Nephron progenitor cell (in vitro differentiated cells): Measurements from ENCODE around the gene LINC01488.

Experiments
- DNase-seq: peaks from one replicate; pipeline ENCODE4 v3.0.0; 2021
- H3K27ac Mint-ChIP-seq: 2 replicates; pipeline ENCODE4 v1.8.0; 2021; ENCODE audit warnings: mild to moderate bottlenecking, moderate library complexity, mixed read lengths
- H3K27me3 Mint-ChIP-seq: 2 replicates; pipeline ENCODE4 v1.8.0; 2021; ENCODE audit warnings: mild to moderate bottlenecking, low read depth, mixed read lengths; ENCODE audit not compliant: poor library complexity
- H3K36me3 Mint-ChIP-seq: 2 replicates; pipeline ENCODE4 v1.8.0; 2021; ENCODE audit warnings: low read depth, mixed read lengths
- H3K4me1 Mint-ChIP-seq: 2 replicates; pipeline ENCODE4 v1.8.0; 2021; ENCODE audit warnings: mixed read lengths
- H3K4me3 Mint-ChIP-seq: 2 replicates; pipeline ENCODE4 v1.8.0; 2021; ENCODE audit warnings: mild to moderate bottlenecking, moderate library complexity, mixed read lengths
- H3K9me3 Mint-ChIP-seq: 2 replicates; pipeline ENCODE4 v1.8.0; 2021; ENCODE audit warnings: mild to moderate bottlenecking, moderate library complexity, mixed read lengths
- CTCF ChIP-seq: fragments of 200-600 bp; sonication (generic); IDR thresholded peaks from 2 replicates; pipeline ENCODE4 v1.5.0; 2021; ENCODE audit warnings: antibody characterized with exemption

Gene LINC01488

GRCh38 chr11:69448471-69449284 is 32.8 kb upstream of the LINC01488 start:
- Mint-ChIP-seq H3K27ac (peak overlapping the region; percentile 53), H3K9me3 (no peaks in the 10 kb centered on the region), H3K27me3 (peaks cover 8% of the 10 kb centered on the region), H3K36me3 (no peaks in the 10 kb centered on the region), H3K4me3 (no peak overlapping the region), H3K4me1 (peaks cover 53% of the 10 kb centered on the region)
- DNase-seq: no peak
- no peak for TF ChIP-seq CTCF

- Mint-ChIP-seq H3K9me3 (no peaks in the 10 kb centered on the region), H3K27ac (peak overlapping the region; percentile 39), H3K4me3 (no peak overlapping the region), H3K27me3 (peaks cover 6% of the 10 kb centered on the region), H3K4me1 (peaks cover 45% of the 10 kb centered on the region), H3K36me3 (no peaks in the 10 kb centered on the region)
- DNase-seq: no peak
- no peak for TF ChIP-seq CTCF
Observed at GRCh38 chr11:69449320-69450063, 32.0 kb upstream of the LINC01488 start.

- DNase-seq: no peak
- H3K27ac Mint-ChIP-seq: no peak overlapping the region
- no peak for TF ChIP-seq CTCF
- no peaks in the 10 kb centered on the region for H3K9me3 Mint-ChIP-seq
- H3K27me3 Mint-ChIP-seq: peaks cover 6% of the 10 kb centered on the region
- no peak overlapping the region for H3K4me3 Mint-ChIP-seq
- no peaks in the 10 kb centered on the region for H3K36me3 Mint-ChIP-seq
- H3K4me1 Mint-ChIP-seq: peaks cover 41% of the 10 kb centered on the region
Observed at GRCh38 chr11:69450064-69450856, 31.2 kb upstream of the LINC01488 start.

- Mint-ChIP-seq H3K4me1 (peaks cover 39% of the 10 kb centered on the region), H3K9me3 (no peaks in the 10 kb centered on the region), H3K36me3 (no peaks in the 10 kb centered on the region), H3K27me3 (peaks cover 6% of the 10 kb centered on the region), H3K27ac (no peak overlapping the region), H3K4me3 (no peak overlapping the region)
- no peak for DNase-seq
- no peak for TF ChIP-seq CTCF
Observed at GRCh38 chr11:69450857-69451220, 30.6 kb upstream of the LINC01488 start.

GRCh38 chr11:69451289-69451688 is 30.2 kb upstream of the LINC01488 start:
- no peak overlapping the region for H3K4me3 Mint-ChIP-seq
- TF ChIP-seq CTCF: no peak
- H3K9me3 Mint-ChIP-seq: peaks cover 2% of the 10 kb centered on the region
- peaks cover 6% of the 10 kb centered on the region for H3K27me3 Mint-ChIP-seq
- H3K36me3 Mint-ChIP-seq: no peaks in the 10 kb centered on the region
- H3K4me1 Mint-ChIP-seq: peaks cover 39% of the 10 kb centered on the region
- no peak for DNase-seq
- H3K27ac Mint-ChIP-seq: no peak overlapping the region
